Mammary epithelial cell (primary cell): ENCODE data around the gene CISH.

Experiments used
- EZH2 ChIP-seq: IDR thresholded peaks from 2 replicates; pipeline ENCODE4 v1.6.1; 2012; ENCODE audit warnings: low read length, inconsistent platforms, borderline replicate concordance
- TF ChIP-seq, protein P1 (sequence below), 2 donors: IDR thresholded peaks in 1 of 2; conservative IDR thresholded peaks in 1 of 2; 2 replicates each; pipeline ENCODE4 v1.5.1; 2011 to 2012; ENCODE audit warnings: inconsistent platforms in 2 of 2, low read length in 2 of 2, mild to moderate bottlenecking in 2 of 2, control low read depth in 1 of 2, low read depth in 1 of 2; ENCODE audit not compliant: insufficient read depth in 1 of 2; ENCODE audit errors: extremely low read depth in 1 of 2

GRCh38 chr3:50584391-50584790 is 27.2 kb downstream of the CISH start:
- TF ChIP-seq, protein P1, sequence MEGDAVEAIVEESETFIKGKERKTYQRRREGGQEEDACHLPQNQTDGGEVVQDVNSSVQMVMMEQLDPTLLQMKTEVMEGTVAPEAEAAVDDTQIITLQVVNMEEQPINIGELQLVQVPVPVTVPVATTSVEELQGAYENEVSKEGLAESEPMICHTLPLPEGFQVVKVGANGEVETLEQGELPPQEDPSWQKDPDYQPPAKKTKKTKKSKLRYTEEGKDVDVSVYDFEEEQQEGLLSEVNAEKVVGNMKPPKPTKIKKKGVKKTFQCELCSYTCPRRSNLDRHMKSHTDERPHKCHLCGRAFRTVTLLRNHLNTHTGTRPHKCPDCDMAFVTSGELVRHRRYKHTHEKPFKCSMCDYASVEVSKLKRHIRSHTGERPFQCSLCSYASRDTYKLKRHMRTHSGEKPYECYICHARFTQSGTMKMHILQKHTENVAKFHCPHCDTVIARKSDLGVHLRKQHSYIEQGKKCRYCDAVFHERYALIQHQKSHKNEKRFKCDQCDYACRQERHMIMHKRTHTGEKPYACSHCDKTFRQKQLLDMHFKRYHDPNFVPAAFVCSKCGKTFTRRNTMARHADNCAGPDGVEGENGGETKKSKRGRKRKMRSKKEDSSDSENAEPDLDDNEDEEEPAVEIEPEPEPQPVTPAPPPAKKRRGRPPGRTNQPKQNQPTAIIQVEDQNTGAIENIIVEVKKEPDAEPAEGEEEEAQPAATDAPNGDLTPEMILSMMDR (conservative IDR thresholded peaks at IDR 0.05 in 1 of 2, IDR thresholded peaks at IDR 0.05 in 1 of 2; ENCODE audit: extremely low read depth in 1 of 2, insufficient read depth in 1 of 2, low read depth in 1 of 2, low read length in 2 of 2): no peak
- no peak for TF ChIP-seq EZH2
